Measurements from ENCODE around the gene KNG1. TPM values are rescaled to one million over a fixed set of nuclear protein-coding genes. Genes with fewer than 3 reads are reported as not detected.

KNG1 gene
- total and polyA plus RNA-seq, 10 of the 15 experiments (the other 5 are each of a cell fraction or from before 2014, with no cell fraction given): 0.21 TPM; not detected in 9

DNA sequence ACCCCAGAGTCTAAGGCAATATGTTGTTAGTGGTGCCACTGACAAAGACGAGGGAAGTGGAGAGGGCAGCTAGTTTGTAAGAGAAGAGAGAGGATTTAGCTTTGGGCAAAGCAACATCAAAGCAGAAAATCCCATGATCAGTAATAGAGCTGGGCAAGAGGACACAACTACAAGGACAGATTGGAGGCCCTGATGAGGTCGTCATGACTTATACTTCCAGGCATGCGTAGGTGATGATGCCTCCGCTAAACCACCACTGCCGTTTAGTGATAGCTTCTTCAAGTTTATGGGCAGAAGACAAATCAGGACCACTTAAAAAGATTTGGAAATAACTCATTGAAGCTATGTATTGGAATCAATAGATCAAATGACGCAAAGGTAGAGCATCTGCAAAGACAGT is 48.7 kb upstream of the KNG1 start (continued):
- TF ChIP-seq, protein P1, sequence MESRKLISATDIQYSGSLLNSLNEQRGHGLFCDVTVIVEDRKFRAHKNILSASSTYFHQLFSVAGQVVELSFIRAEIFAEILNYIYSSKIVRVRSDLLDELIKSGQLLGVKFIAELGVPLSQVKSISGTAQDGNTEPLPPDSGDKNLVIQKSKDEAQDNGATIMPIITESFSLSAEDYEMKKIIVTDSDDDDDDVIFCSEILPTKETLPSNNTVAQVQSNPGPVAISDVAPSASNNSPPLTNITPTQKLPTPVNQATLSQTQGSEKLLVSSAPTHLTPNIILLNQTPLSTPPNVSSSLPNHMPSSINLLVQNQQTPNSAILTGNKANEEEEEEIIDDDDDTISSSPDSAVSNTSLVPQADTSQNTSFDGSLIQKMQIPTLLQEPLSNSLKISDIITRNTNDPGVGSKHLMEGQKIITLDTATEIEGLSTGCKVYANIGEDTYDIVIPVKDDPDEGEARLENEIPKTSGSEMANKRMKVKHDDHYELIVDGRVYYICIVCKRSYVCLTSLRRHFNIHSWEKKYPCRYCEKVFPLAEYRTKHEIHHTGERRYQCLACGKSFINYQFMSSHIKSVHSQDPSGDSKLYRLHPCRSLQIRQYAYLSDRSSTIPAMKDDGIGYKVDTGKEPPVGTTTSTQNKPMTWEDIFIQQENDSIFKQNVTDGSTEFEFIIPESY (IDR thresholded peaks at IDR 0.05): no peak
- TF ChIP-seq, protein P2, sequence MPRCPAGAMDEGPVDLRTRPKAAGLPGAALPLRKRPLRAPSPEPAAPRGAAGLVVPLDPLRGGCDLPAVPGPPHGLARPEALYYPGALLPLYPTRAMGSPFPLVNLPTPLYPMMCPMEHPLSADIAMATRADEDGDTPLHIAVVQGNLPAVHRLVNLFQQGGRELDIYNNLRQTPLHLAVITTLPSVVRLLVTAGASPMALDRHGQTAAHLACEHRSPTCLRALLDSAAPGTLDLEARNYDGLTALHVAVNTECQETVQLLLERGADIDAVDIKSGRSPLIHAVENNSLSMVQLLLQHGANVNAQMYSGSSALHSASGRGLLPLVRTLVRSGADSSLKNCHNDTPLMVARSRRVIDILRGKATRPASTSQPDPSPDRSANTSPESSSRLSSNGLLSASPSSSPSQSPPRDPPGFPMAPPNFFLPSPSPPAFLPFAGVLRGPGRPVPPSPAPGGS (IDR thresholded peaks at IDR 0.05; ENCODE audit: borderline replicate concordance, insufficient read depth, low read depth, low read length, poor library complexity, severe bottlenecking): no peak
- TF ChIP-seq POU2F2 (IDR thresholded peaks at IDR 0.05; ENCODE audit: borderline replicate concordance, low read depth, low read length) (no peak), MLLT1 (IDR thresholded peaks at IDR 0.05) (no peak), EED (IDR thresholded peaks at IDR 0.05; ENCODE audit: low read depth) (no peak), SP1 (IDR thresholded peaks at IDR 0.05; ENCODE audit: low read depth, low read length) (no peak)

- ATAC-seq (no peak), DNase-seq (ENCODE audit: low read depth, low spot score) (no peak), FAIRE-seq (no peak)
- H3K4me1 ChIP-seq (ENCODE audit: control insufficient read depth, insufficient read depth, low read length): no peaks in the 10 kb centered on the region
- no peaks in the 10 kb centered on the region for H3K36me3 ChIP-seq (ENCODE audit: control insufficient read depth in 2 of 2, insufficient read depth in 2 of 2, low read length in 1 of 2)
- in situ Hi-C loops (cut with MboI) (no loop called here), intact Hi-C loops (cut with micrococcal nuclease; ENCODE audit: unreplicated experiment) (no loop called here)
- ChIA-PET CTCF (interaction anchor here (0.6 kb wide), 1 partner anchor 15 kb away, joined by 3 read pairs; no protein-coding TSS in a partner anchor), SMC1A (ENCODE audit: uncharacterized antibody, unreplicated experiment) (no interaction called here), RAD21 (ENCODE audit: unreplicated experiment) (no interaction called here), POLR2A (no interaction called here)
- H3K4me2 ChIP-seq (ENCODE audit: control insufficient read depth, insufficient read depth): no peak overlapping the region
- no peaks in the 10 kb centered on the region for H3K9me3 ChIP-seq (replicated peaks; ENCODE audit: control insufficient read depth, insufficient read depth, low read length)
- WGBS (ENCODE audit: insufficient coverage, insufficient replicate concordance, low lambda C conversion rate, missing lambda C conversion rate): 65% methylated on average over 2 of the region's 2 CpGs
- no peak overlapping the region for H3K27ac ChIP-seq (ENCODE audit: control insufficient read depth, insufficient read depth)
- no TSS peak for BruUV-seq (replicated peaks)
- no peaks in the 10 kb centered on the region; the same call in 1 of the 2 replicates for H4K20me1 ChIP-seq (ENCODE audit: control insufficient read depth, insufficient read depth)
- no peak overlapping the region for H3K4me3 ChIP-seq
- no peak overlapping the region for H3K9ac ChIP-seq (ENCODE audit: control insufficient read depth, insufficient read depth, low read length)
- H3K27me3 ChIP-seq (replicated peaks in 1 of 2; ENCODE audit: control insufficient read depth in 2 of 2, insufficient read depth in 2 of 2, low read length in 1 of 2): no peaks in the 10 kb centered on the region; a peak in 1 of 4 replicates
- no peak overlapping the region for H2AFZ ChIP-seq (ENCODE audit: control insufficient read depth, low read depth, low read length)
- no peaks in the 10 kb centered on the region for H3K79me2 ChIP-seq (ENCODE audit: control insufficient read depth, insufficient read depth, low read length)
- no peak for TF ChIP-seq ZNF24 (IDR thresholded peaks at IDR 0.05)
- TF ChIP-seq HCFC1 (IDR thresholded peaks at IDR 0.05; ENCODE audit: low read length): no peak
- TF ChIP-seq, protein P3, sequence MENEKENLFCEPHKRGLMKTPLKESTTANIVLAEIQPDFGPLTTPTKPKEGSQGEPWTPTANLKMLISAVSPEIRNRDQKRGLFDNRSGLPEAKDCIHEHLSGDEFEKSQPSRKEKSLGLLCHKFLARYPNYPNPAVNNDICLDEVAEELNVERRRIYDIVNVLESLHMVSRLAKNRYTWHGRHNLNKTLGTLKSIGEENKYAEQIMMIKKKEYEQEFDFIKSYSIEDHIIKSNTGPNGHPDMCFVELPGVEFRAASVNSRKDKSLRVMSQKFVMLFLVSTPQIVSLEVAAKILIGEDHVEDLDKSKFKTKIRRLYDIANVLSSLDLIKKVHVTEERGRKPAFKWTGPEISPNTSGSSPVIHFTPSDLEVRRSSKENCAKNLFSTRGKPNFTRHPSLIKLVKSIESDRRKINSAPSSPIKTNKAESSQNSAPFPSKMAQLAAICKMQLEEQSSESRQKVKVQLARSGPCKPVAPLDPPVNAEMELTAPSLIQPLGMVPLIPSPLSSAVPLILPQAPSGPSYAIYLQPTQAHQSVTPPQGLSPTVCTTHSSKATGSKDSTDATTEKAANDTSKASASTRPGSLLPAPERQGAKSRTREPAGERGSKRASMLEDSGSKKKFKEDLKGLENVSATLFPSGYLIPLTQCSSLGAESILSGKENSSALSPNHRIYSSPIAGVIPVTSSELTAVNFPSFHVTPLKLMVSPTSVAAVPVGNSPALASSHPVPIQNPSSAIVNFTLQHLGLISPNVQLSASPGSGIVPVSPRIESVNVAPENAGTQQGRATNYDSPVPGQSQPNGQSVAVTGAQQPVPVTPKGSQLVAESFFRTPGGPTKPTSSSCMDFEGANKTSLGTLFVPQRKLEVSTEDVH (IDR thresholded peaks at IDR 0.05; ENCODE audit: low read depth, partially characterized antibody): no peak
- no peak for TF ChIP-seq ZSCAN29 (IDR thresholded peaks at IDR 0.05)
- TF ChIP-seq ZBTB4 (CRISPR knock-in tag; IDR thresholded peaks at IDR 0.05): no peak
These were observed 47.6 kb upstream of the KNG1 start for GRCh38 chr3:186669378-186670084.

All from GM12878 (cell line).